Stimulated activated CD4-positive, alpha-beta T cell treated with anti-CD3 and anti-CD28 coated beads, Interleukin-12 subunit alpha, Interleukin-12 subunit beta, amount 100 ng/mL, for 48 hours (primary cell): ENCODE results near the gene KCNQ2.

ENCODE experiments used
- DNase-seq, 3 donors: peaks; one replicate each; pipeline ENCODE4 v3.0.0-alpha.2; 2020; ENCODE audit warnings: low read depth in 2 of 3, low spot score in 1 of 3

Gene KCNQ2

GRCh38 chr20:63435552-63435951 lies 36.9 kb downstream of the KCNQ2 start:
- no peak for DNase-seq

- DNase-seq, result peak; percentile 68 to 84 (median 70)
Observed at GRCh38 chr20:63434599-63435378, 37.7 kb downstream of the KCNQ2 start.

GRCh38 chr20:63433756-63434531 lies 38.5 kb downstream of the KCNQ2 start:
- no peak for DNase-seq

GRCh38 chr20:63433351-63433750 lies 39.1 kb downstream of the KCNQ2 start:
- no peak for DNase-seq

DNA sequence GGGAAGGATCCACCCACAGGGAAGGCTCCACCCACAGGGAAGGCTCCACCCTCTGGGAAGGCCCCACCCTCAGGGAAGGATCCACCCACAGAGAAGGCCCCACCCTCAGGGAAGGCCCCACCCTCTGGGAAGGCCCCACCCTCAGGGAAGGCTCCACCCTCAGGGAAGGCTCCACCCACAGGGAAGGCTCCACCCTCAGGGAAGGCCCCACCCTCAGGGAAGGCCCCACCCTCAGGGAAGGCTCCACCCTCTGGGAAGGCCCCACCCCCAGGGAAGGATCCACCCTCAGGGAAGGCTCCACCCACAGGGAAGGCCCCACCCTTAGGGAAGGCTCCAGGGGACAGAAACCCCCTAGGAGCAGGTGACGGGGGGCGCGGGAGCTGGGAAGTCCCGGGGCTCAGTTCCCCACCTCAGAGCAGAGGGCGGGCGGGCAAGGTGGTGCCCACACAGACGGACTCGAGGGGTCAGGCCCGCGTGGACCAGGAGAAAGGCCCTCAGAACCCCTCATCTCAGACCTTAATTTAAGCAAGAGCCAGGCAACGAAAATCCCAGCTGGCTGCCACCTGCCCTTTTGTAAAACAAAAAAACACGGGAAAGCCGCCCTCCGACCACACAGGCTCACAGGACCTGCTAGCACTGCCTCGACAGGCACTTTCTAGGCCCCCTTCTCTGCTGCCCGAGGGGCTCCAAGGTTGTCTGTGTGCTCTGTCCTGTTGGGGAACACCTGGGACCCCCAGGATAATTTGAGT lies 39.7 kb downstream of the KCNQ2 start:
- no peak for DNase-seq

DNA sequence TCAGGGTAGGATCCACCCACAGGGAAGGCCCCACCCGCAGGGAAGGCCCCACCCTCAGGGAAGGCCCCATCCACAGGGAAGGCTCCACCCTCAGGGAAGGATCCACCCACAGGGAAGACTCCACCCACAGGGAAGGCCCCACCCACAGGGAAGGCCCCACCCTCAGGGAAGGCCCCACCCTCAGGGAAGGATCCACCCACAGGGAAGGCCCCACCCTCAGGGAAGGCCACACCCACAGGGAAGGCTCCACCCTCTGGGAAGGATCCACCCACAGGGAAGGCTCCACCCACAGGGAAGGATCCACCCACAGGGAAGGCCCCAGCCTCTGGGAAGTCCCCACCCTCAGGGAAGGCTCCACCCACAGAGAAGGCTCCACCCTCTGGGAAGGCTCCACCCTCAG lies 40.5 kb downstream of the KCNQ2 start:
- no peak for DNase-seq

- DNase-seq, result no peak
Observed at GRCh38 chr20:63430891-63431290, 41.6 kb downstream of the KCNQ2 start.

- no peak for DNase-seq
Observed at GRCh38 chr20:63429992-63430391, 42.5 kb downstream of the KCNQ2 start.

DNA sequence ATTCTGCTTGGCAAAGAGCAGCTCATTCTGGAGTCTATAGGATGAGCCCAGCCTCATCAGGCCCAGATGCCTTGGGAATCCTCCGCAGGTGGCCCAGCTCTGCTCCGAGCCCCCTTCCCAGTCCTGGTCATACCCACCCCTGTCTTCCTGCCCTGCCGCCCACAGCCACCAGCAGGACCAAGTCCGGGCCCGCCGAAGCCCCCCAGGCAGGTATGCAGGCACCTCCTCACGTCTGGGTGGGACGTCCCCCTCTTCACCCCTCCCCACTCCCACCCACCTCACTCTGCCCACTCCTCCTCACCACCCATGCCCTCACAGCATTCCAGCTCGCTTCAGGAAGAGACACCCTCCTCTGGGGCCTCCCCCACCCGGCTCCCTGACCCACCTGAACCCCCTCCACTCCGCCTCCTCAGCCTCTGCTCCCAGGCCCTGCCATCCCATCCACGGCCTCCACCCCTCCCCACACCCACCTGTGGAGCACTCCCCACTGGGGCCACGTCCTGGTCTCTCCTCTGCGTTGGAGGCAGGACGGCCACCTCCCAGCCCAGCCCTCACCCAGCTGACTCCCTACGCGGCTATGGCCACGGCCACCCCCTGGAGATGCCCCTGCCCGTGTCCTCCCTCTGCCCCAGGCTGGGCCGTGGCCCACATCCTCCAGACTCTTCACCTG lies 43.4 kb downstream of the KCNQ2 start:
- DNase-seq, result no peak

DNA sequence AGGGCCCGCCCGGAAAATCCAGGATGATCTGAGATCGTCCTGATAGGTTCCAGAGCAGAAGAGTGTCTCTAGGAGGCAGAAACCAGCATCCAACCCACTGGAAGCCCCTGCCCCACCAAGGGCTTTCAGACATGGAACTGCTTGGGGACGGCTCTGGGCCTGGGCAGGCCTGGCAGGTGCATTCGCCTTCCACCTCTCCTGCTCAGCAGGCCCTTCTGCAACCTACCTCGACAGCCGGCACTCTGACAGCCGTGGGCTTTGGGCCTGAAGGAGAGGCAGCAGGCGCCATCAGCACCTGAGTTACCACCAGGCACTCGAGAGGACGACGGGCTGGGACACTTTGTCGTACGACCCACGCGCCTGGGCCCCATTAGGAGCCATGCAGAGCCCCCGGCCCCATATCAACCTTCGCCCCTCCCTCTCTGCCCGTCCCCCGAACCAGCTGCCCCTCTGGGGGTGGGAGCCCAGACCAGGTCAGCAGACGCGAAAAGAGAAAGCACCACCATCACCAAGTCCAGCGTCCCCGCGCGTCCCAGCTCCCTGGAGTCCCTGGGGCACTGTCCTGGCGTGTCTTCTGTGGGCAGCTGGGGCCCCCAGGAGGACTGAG lies 44.6 kb downstream of the KCNQ2 start:
- no peak for DNase-seq

DNA sequence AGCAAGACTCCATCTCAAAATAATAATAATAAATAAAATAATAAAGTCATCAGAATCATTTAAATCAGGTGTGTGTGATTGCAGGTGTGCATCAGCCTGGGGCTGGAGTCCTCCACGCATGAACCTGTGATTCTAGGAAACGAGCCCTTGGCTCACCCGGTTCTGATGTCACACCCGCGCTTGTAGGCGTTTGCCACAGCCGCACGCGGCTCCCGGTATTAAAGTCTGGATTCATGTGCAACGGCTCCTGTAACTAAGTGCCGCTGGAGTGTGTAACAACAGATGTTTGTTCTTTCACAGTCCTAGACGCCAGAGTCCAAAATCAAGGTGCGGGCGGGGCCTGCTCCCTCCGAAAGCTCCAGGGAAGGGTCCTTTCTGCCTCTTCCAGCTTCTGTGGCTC lies 45.2 kb downstream of the KCNQ2 start:
- no peak for DNase-seq

- no peak for DNase-seq
Observed at GRCh38 chr20:63425846-63426485, 46.5 kb downstream of the KCNQ2 start.

DNA sequence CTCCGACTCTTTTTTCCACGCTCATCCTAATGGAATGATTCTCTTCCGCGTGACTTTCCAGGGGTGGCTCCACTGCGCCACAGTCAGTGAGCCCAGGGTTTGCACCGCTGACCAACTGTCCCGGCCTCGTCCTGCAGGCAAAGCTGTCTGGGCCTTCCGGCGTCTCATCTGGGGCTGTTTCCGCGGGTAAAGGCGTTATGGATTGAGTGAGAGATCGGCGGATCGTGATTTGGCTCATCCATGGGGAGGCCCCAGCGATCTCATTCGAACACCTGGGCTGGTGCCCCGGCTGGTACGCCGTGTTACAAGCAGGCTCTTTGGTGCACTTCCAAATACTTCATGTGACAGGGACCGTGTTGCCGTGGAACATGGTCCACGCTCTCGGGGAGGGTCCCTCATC lies 47.8 kb downstream of the KCNQ2 start:
- no peak for DNase-seq

DNA sequence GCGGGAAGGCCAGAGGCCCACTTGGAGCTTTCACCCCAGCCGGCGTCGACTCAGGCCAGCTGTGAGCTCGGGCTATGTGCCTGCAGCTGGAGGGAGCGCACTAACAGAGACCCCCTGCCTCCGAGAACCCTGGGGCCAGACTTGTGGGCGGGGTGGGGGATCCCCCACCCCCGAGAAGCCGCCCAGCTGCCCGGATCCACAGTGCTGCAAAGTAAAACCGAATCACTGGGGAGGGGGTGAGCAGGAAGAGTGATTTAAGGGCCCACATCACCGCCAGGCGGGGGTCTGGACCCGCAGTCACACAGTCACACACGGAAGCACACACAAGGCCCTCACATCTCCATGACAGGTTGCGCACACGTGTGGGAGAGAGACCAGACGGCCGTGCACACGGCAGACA lies 48.7 kb downstream of the KCNQ2 start:
- DNase-seq, result no peak

- no peak for DNase-seq
Observed at GRCh38 chr20:63422653-63423052, 49.8 kb downstream of the KCNQ2 start.

GRCh38 chr20:63421913-63422312 lies 50.5 kb downstream of the KCNQ2 start:
- DNase-seq, result no peak

- DNase-seq, result no peak
Observed at GRCh38 chr20:63421094-63421692, 51.3 kb downstream of the KCNQ2 start.

- no peak for DNase-seq
Observed at GRCh38 chr20:63420359-63421093, 51.9 kb downstream of the KCNQ2 start.

- DNase-seq, result no peak
Observed at GRCh38 chr20:63419299-63419698, 53.2 kb downstream of the KCNQ2 start.
